Measurements from ENCODE around the gene NINL. TPM values are rescaled to one million over a fixed set of nuclear protein-coding genes. Genes with fewer than 3 reads are reported as not detected.

The NINL gene
- total RNA-seq, 1 experiment from 2014 or later: 13.6 TPM

GRCh38 chr20:25496165-25496967 is 89.0 kb downstream of the NINL start:
- H3K27me3 Mint-ChIP-seq (ENCODE audit: insufficient read depth, unreplicated experiment): no peaks in the 10 kb centered on the region
- no peaks in the 10 kb centered on the region for H3K4me1 Mint-ChIP-seq (ENCODE audit: low read depth, unreplicated experiment)
- no peaks in the 10 kb centered on the region for H3K9me3 Mint-ChIP-seq (ENCODE audit: unreplicated experiment)
- Histone ChIP-seq H3K9me3 (no peaks in the 10 kb centered on the region), H3K4me1 (no peaks in the 10 kb centered on the region), H3K27me3 (replicated peaks; ENCODE audit: control insufficient read depth, insufficient read depth, low read length) (no peaks in the 10 kb centered on the region), H3K4me3 (ENCODE audit: low read depth, low read length) (no peak overlapping the region), H3K36me3 (ENCODE audit: control insufficient read depth, insufficient read depth, low read length) (no peaks in the 10 kb centered on the region)
- no peak overlapping the region for H3K4me3 Mint-ChIP-seq (ENCODE audit: unreplicated experiment)
- TF ChIP-seq, protein P1, sequence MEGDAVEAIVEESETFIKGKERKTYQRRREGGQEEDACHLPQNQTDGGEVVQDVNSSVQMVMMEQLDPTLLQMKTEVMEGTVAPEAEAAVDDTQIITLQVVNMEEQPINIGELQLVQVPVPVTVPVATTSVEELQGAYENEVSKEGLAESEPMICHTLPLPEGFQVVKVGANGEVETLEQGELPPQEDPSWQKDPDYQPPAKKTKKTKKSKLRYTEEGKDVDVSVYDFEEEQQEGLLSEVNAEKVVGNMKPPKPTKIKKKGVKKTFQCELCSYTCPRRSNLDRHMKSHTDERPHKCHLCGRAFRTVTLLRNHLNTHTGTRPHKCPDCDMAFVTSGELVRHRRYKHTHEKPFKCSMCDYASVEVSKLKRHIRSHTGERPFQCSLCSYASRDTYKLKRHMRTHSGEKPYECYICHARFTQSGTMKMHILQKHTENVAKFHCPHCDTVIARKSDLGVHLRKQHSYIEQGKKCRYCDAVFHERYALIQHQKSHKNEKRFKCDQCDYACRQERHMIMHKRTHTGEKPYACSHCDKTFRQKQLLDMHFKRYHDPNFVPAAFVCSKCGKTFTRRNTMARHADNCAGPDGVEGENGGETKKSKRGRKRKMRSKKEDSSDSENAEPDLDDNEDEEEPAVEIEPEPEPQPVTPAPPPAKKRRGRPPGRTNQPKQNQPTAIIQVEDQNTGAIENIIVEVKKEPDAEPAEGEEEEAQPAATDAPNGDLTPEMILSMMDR (IDR thresholded peaks at IDR 0.05; ENCODE audit: insufficient read depth in 1 of 2, low read depth in 1 of 2, low read length in 1 of 2, severe bottlenecking in 1 of 2, unreplicated experiment in 1 of 2): no peak
- no TSS peak for BruUV-seq (replicated peaks)
- POLR2A ChIA-PET: no interaction called here
- no peak for DNase-seq
- no peak overlapping the region for H3K27ac Mint-ChIP-seq (ENCODE audit: unreplicated experiment)
- intact Hi-C loops (cut with micrococcal nuclease; ENCODE audit: unreplicated experiment): no loop called here
- CTCF ChIA-PET: no interaction called here
- no peaks in the 10 kb centered on the region for H3K36me3 Mint-ChIP-seq (ENCODE audit: insufficient read depth, unreplicated experiment)

DNA sequence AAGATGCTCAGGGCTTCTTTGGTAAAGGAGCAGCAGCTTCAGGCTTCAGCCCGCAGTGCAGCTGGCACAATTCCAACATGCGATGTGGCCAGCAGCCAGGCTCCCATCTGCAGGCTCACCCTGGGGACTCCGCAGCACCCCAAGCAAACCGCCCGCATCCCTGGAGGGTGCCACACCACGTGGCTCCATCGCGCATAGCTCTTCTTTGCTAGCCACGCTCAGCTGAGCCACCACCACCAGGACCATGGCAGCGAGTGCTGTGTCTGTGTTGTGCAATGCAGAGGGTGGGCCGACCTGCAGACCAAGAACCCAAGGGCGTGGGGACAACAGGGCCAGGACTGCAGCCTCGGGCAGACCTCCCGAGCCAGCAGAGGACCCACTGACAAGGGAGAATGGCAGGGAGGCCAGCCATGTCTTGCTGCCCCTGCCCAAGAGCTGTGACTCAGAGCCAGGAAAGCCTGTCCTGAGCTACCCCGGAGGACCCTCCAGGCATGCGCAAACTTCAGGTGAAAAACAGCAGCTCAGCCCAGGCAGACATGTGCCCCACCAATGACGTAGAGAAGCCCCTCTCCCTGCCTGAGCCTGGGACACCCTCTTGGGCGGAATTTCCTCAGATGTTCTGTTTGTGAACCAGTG is 90.0 kb downstream of the NINL start:
- H3K9me3 ChIP-seq: no peaks in the 10 kb centered on the region
- no peaks in the 10 kb centered on the region for H3K36me3 ChIP-seq (ENCODE audit: control insufficient read depth, insufficient read depth, low read length)
- H3K4me3 Mint-ChIP-seq (ENCODE audit: unreplicated experiment): no peak overlapping the region
- no TSS peak for BruUV-seq (replicated peaks)
- ChIA-PET POLR2A (no interaction called here), CTCF (no interaction called here)
- intact Hi-C loops (cut with micrococcal nuclease; ENCODE audit: unreplicated experiment): no loop called here
- H3K4me1 Mint-ChIP-seq (ENCODE audit: low read depth, unreplicated experiment): no peaks in the 10 kb centered on the region
- H3K27me3 Mint-ChIP-seq (ENCODE audit: insufficient read depth, unreplicated experiment): no peaks in the 10 kb centered on the region
- H3K27me3 ChIP-seq (replicated peaks; ENCODE audit: control insufficient read depth, insufficient read depth, low read length): no peaks in the 10 kb centered on the region
- H3K4me3 ChIP-seq (ENCODE audit: low read depth, low read length): no peak overlapping the region
- H3K4me1 ChIP-seq: no peaks in the 10 kb centered on the region
- no peaks in the 10 kb centered on the region for H3K36me3 Mint-ChIP-seq (ENCODE audit: insufficient read depth, unreplicated experiment)
- no peak for DNase-seq
- no peaks in the 10 kb centered on the region for H3K9me3 Mint-ChIP-seq (ENCODE audit: unreplicated experiment)
- TF ChIP-seq, protein P1 (IDR thresholded peaks at IDR 0.05; ENCODE audit: insufficient read depth in 1 of 2, low read depth in 1 of 2, low read length in 1 of 2, severe bottlenecking in 1 of 2, unreplicated experiment in 1 of 2): no peak
- H3K27ac Mint-ChIP-seq (ENCODE audit: unreplicated experiment): no peak overlapping the region

- Histone ChIP-seq H3K9me3 (no peaks in the 10 kb centered on the region), H3K4me1 (no peaks in the 10 kb centered on the region), H3K4me3 (ENCODE audit: low read depth, low read length) (no peak overlapping the region), H3K36me3 (ENCODE audit: control insufficient read depth, insufficient read depth, low read length) (no peaks in the 10 kb centered on the region; the same call in 1 of the 2 replicates), H3K27me3 (replicated peaks; ENCODE audit: control insufficient read depth, insufficient read depth, low read length) (no peaks in the 10 kb centered on the region)
- TF ChIP-seq, protein P1 (IDR thresholded peaks at IDR 0.05; ENCODE audit: insufficient read depth in 1 of 2, low read depth in 1 of 2, low read length in 1 of 2, severe bottlenecking in 1 of 2, unreplicated experiment in 1 of 2): no peak
- ChIA-PET CTCF (no interaction called here), POLR2A (no interaction called here)
- BruUV-seq (replicated peaks): no TSS peak
- intact Hi-C loops (cut with micrococcal nuclease; ENCODE audit: unreplicated experiment): no loop called here
- Mint-ChIP-seq H3K36me3 (ENCODE audit: insufficient read depth, unreplicated experiment) (no peaks in the 10 kb centered on the region), H3K4me1 (ENCODE audit: low read depth, unreplicated experiment) (no peaks in the 10 kb centered on the region), H3K4me3 (ENCODE audit: unreplicated experiment) (no peak overlapping the region), H3K27ac (ENCODE audit: unreplicated experiment) (no peak overlapping the region), H3K9me3 (ENCODE audit: unreplicated experiment) (no peaks in the 10 kb centered on the region), H3K27me3 (ENCODE audit: insufficient read depth, unreplicated experiment) (no peaks in the 10 kb centered on the region)
- no peak for DNase-seq
Measured at GRCh38 chr20:25494506-25495188, 90.7 kb downstream of the NINL start.
